K562 (cell line): ENCODE data around the gene SNRPA. TPM values are rescaled to one million over a fixed set of nuclear protein-coding genes. Genes with fewer than 3 reads are reported as not detected.

Source experiments
- CEBPB ChIP-seq: fragments of 450-650 bp; IDR thresholded peaks from 2 replicates; pipeline ENCODE4 v1.6.1; 2016; ENCODE audit warnings: missing genetic modification characterization, missing compliant biosample characterization
- DIDO1 ChIP-seq: fragments of 450-650 bp; IDR thresholded peaks from 2 replicates; pipeline ENCODE4 v1.6.1; 2016; ENCODE audit warnings: low read depth, missing biosample characterization, missing genetic modification characterization
- E2F8 ChIP-seq: fragments of 450-650 bp; IDR thresholded peaks from 2 replicates; pipeline ENCODE4 v1.7.1; 2018; ENCODE audit warnings: mild to moderate bottlenecking, low read depth; ENCODE audit not compliant: partially characterized antibody
- FOXK2 ChIP-seq, 2 experiments: fragments of 450-650 bp; IDR thresholded peaks in 1 of 2; conservative IDR thresholded peaks in 1 of 2; 2 replicates each; pipeline ENCODE4 v1.6.1; 2016; ENCODE audit warnings: low read depth in 2 of 2, mild to moderate bottlenecking in 1 of 2
- GTF2F1 ChIP-seq: IDR thresholded peaks from 2 replicates; pipeline ENCODE4 v1.6.1; 2011; ENCODE audit warnings: low read depth, low read length, improper control_type of control experiment
- KLF10 ChIP-seq: fragments of 250-450 bp; sonication (Bioruptor Pico); IDR thresholded peaks from 2 replicates; pipeline ENCODE4 v1.6.1; 2021; ENCODE audit warnings: matching md5 sums
- NFRKB ChIP-seq: fragments of 450-650 bp; IDR thresholded peaks from 2 replicates; pipeline ENCODE4 v1.6.1; 2016; ENCODE audit warnings: low read depth
- RBM22 ChIP-seq: fragments of 200-400 bp; formaldehyde crosslinking; IDR thresholded peaks from 2 replicates; pipeline ENCODE4 v1.6.1; 2018; ENCODE audit warnings: low read length, low read depth; ENCODE audit not compliant: poor library complexity, severe bottlenecking
- SIRT6 ChIP-seq: IDR thresholded peaks from one replicate; pipeline ENCODE4 v1.6.1; 2012; ENCODE audit warnings: low read depth, mild to moderate bottlenecking, control low read depth, inconsistent platforms, low read length, moderate library complexity
- SMAD2 ChIP-seq: fragments of 150-350 bp; IDR thresholded peaks from 2 replicates; pipeline ENCODE4 v1.6.1; 2014; ENCODE audit warnings: low read depth, mild to moderate bottlenecking, low read length
- SNIP1 ChIP-seq: fragments of 450-650 bp; IDR thresholded peaks from 2 replicates; pipeline ENCODE4 v1.7.1; 2017; ENCODE audit warnings: low read depth, mild to moderate bottlenecking
- SPI1 ChIP-seq: IDR thresholded peaks from 2 replicates; pipeline ENCODE4 v1.6.1; 2011; ENCODE audit warnings: low read depth, low read length, control low read depth, borderline replicate concordance
- SRSF9 ChIP-seq: fragments of 200-400 bp; formaldehyde crosslinking; IDR thresholded peaks from 2 replicates; pipeline ENCODE4 v1.6.1; 2017; ENCODE audit warnings: low read depth, low read length, borderline replicate concordance
- TAL1 ChIP-seq: fragments of 450-650 bp; IDR thresholded peaks from 2 replicates; pipeline ENCODE4 v1.6.1; 2016; ENCODE audit warnings: mild to moderate bottlenecking
- ZBTB34 ChIP-seq: fragments of 250-450 bp; sonication (Bioruptor Pico); IDR thresholded peaks from 2 replicates; pipeline ENCODE4 v1.8.0; 2021; ENCODE audit warnings: mild to moderate bottlenecking, moderate library complexity
- ZNF197 ChIP-seq: fragments of 200-800 bp; sonication (Bioruptor generic); IDR thresholded peaks from 2 replicates; pipeline ENCODE4 v1.6.1; 2016; ENCODE audit warnings: low read depth, missing genetic modification characterization, missing compliant biosample characterization
- ZNF24 ChIP-seq: fragments of 450-650 bp; IDR thresholded peaks from 2 replicates; pipeline ENCODE4 v1.6.1; 2016
- polyA plus RNA-seq, 8 experiments: library from polyadenylated mRNA; depleted of rRNA in 4 of 8; stranded (reverse) in 5 of 8; unstranded in 3 of 8; fragments of >200 nt; fragmentation: Nextera tagmentation in 2 of 8; fragmentation: Illumina TruSeq in 1 of 8; extraction: Ambion mirVana in 2 of 8; extraction: Trizol in 1 of 8; gene quantifications; 2 replicates each; pipeline versions ENCODE4 v1.2.1 to v1.2.3, GENCODE V29; 2011 to 2014; ENCODE audit warnings: inconsistent platforms in 1 of 8, missing spikeins in 1 of 8
- total RNA-seq, 7 experiments: library from RNA; depleted of rRNA in 6 of 7; stranded (reverse); fragments of >200 nt in 6 of 7; fragmentation: Illumina TruSeq in 2 of 7; extraction: Trizol in 2 of 7; gene quantifications; 2 replicates each; pipeline versions ENCODE4 v1.2.1 to v1.2.3, GENCODE V29; 2011 to 2021; ENCODE audit warnings: low replicate concordance in 1 of 7
- TF ChIP-seq, protein P1 (sequence below): fragments of 200-800 bp; sonication (Bioruptor generic); IDR thresholded peaks from 2 replicates; pipeline ENCODE4 v1.6.1; 2017; ENCODE audit warnings: missing genetic modification characterization, missing compliant biosample characterization
- TF ChIP-seq, protein P2 (sequence below): fragments of 450-650 bp; IDR thresholded peaks from one replicate; pipeline ENCODE4 v1.6.1; 2018; ENCODE audit warnings: mild to moderate bottlenecking, moderate library complexity; ENCODE audit not compliant: partially characterized antibody
- TF ChIP-seq, protein P3 (sequence below): fragments of 450-650 bp; IDR thresholded peaks from 2 replicates; pipeline ENCODE4 v1.6.1; 2016; ENCODE audit warnings: antibody characterized with exemption

The SNRPA gene
- total and polyA plus RNA-seq, 9 of the 15 experiments (the other 6 are each of a cell fraction or from before 2014, with no cell fraction given), result 16.3 to 311 (median 193) TPM

GRCh38 chr19:40750058-40750873, 737 bp upstream of the SNRPA start, which contains the start of gene ACTMAP (continued):
- TF ChIP-seq, protein P1, sequence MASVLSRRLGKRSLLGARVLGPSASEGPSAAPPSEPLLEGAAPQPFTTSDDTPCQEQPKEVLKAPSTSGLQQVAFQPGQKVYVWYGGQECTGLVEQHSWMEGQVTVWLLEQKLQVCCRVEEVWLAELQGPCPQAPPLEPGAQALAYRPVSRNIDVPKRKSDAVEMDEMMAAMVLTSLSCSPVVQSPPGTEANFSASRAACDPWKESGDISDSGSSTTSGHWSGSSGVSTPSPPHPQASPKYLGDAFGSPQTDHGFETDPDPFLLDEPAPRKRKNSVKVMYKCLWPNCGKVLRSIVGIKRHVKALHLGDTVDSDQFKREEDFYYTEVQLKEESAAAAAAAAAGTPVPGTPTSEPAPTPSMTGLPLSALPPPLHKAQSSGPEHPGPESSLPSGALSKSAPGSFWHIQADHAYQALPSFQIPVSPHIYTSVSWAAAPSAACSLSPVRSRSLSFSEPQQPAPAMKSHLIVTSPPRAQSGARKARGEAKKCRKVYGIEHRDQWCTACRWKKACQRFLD (CRISPR knock-in tag), result peak; percentile 78
- TF ChIP-seq FOXK2 (conservative IDR thresholded peaks at IDR 0.05 in 1 of 2, IDR thresholded peaks at IDR 0.05 in 1 of 2; ENCODE audit: low read depth in 2 of 2) (peak; percentile 54 to 97), RBM22 (no peak), E2F8 (peak; percentile 84), NFRKB (peak; percentile 97), SPI1 (no peak), SMAD2 (no peak), CEBPB (tag) (no peak), KLF10 (no peak; the same call in 1 of the 2 replicates), GTF2F1 (no peak), TAL1 (no peak), DIDO1 (tag) (0 out of 2 replicates have a peak, but pooled peaks have one; percentile 25), ZBTB34 (CRISPR knock-in tag) (no peak), SNIP1 (no peak), ZNF24 (no peak), SIRT6 (no peak), SRSF9 (no peak), ZNF197 (CRISPR knock-in tag) (no peak)
- TF ChIP-seq, protein P2, sequence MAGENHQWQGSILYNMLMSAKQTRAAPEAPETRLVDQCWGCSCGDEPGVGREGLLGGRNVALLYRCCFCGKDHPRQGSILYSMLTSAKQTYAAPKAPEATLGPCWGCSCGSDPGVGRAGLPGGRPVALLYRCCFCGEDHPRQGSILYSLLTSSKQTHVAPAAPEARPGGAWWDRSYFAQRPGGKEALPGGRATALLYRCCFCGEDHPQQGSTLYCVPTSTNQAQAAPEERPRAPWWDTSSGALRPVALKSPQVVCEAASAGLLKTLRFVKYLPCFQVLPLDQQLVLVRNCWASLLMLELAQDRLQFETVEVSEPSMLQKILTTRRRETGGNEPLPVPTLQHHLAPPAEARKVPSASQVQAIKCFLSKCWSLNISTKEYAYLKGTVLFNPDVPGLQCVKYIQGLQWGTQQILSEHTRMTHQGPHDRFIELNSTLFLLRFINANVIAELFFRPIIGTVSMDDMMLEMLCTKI, result no peak
- TF ChIP-seq, protein P3, sequence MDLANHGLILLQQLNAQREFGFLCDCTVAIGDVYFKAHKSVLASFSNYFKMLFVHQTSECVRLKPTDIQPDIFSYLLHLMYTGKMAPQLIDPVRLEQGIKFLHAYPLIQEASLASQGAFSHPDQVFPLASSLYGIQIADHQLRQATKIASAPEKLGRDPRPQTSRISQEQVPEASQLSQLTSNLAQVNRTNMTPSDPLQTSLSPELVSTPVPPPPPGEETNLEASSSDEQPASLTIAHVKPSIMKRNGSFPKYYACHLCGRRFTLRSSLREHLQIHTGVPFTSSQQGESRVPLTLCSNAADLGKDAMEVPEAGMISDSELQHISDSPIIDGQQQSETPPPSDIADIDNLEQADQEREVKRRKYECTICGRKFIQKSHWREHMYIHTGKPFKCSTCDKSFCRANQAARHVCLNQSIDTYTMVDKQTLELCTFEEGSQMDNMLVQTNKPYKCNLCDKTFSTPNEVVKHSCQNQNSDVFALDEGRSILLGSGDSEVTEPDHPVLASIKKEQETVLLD, result peak; percentile 77; the same call in 1 of the 2 replicates
